GM12878 (cell line): Measurements from ENCODE around the gene GLIPR2. TPM values are rescaled to one million over a fixed set of nuclear protein-coding genes. Genes with fewer than 3 reads are reported as not detected.
"Not testable (repeated sequence)": the region's sequence is repeated elsewhere in the genome, so short reads cannot be mapped to it uniquely, and the experiment has no call there.

Source experiments
- ATAC-seq: fragments of 200-7000 bp; cut with Tn5 transposase; 3 replicates; pipeline ENCODE4 v1.9.1; 2020; ENCODE audit warnings: mild to moderate bottlenecking, moderate library complexity
- BruUV-seq: library from RNA; stranded (reverse); fragments of 400-500 nt; replicated peaks from 2 replicates; lab custom pipeline; 2021; lab: Mats Ljungman, UMichigan
- CTCF ChIA-PET: fragments of 300-600 bp; sonication (Branson Sonifier 250); formaldehyde crosslinking; extraction: SDS; loops from one replicate; lab custom pipeline; 2021; ENCODE audit warnings: inconsistent platforms; lab: Yijun Ruan, JAX
- POLR2A ChIA-PET: fragments of 350-600 bp; formaldehyde crosslinking; extraction: SDS; loops from one replicate; lab custom pipeline; 2021; ENCODE audit warnings: inconsistent platforms; lab: Charles Lee
- RAD21 ChIA-PET: fragments of 300-600 bp; sonication (Branson Sonifier 250); formaldehyde crosslinking; loops from one replicate; lab custom pipeline; 2023; ENCODE audit warnings: antibody characterized with exemption; ENCODE audit not compliant: unreplicated experiment; lab: Charles Lee
- SMC1A ChIA-PET: fragments of 300-600 bp; sonication (Branson Sonifier 250); formaldehyde crosslinking; loops from one replicate; lab custom pipeline; 2023; ENCODE audit not compliant: unreplicated experiment, uncharacterized antibody; lab: Charles Lee
- DNase-seq: peaks from one replicate; pipeline ENCODE4 v3.0.0-alpha.2; 2011; ENCODE audit warnings: low read depth, low spot score
- FAIRE-seq: peaks from 3 replicates; lab custom pipeline; 2011; peaks lifted over from hg19 to GRCh38; lab: Jason Lieb, UNC
- H2AFZ ChIP-seq: 2 replicates; pipeline ENCODE4 v1.6.0; 2011; ENCODE audit warnings: low read depth, low read length, control low read depth; ENCODE audit not compliant: control insufficient read depth
- H3K27ac ChIP-seq: 2 replicates; pipeline ENCODE4 v1.5.1; 2011; ENCODE audit warnings: control low read depth; ENCODE audit not compliant: control insufficient read depth, insufficient read depth
- H3K27me3 ChIP-seq, 2 experiments: replicated peaks in 1 of 2; 2 replicates each; pipeline versions ENCODE4 v1.6.0 to v1.6.1; 2011; ENCODE audit warnings: low read length in 1 of 2; ENCODE audit not compliant: control insufficient read depth in 2 of 2, insufficient read depth in 2 of 2
- H3K36me3 ChIP-seq, 2 experiments: 2 replicates each; pipeline ENCODE4 v1.5.1; 2011; ENCODE audit warnings: low read length in 1 of 2; ENCODE audit not compliant: control insufficient read depth in 2 of 2, insufficient read depth in 2 of 2
- H3K4me1 ChIP-seq: 2 replicates; pipeline ENCODE4 v1.6.1; 2011; ENCODE audit warnings: mild to moderate bottlenecking, low read length, moderate library complexity, mixed read lengths; ENCODE audit not compliant: control insufficient read depth, insufficient read depth
- H3K4me2 ChIP-seq: 2 replicates; pipeline ENCODE4 v1.6.0; 2011; ENCODE audit warnings: control low read depth; ENCODE audit not compliant: control insufficient read depth, insufficient read depth
- H3K4me3 ChIP-seq: fragments of 200-600 bp; sonication (generic); 2 replicates; pipeline ENCODE4 v1.5.1; 2016
- H3K79me2 ChIP-seq: 2 replicates; pipeline ENCODE4 v1.6.0; 2011; ENCODE audit warnings: low read length; ENCODE audit not compliant: control insufficient read depth, insufficient read depth
- H3K9ac ChIP-seq: 2 replicates; pipeline ENCODE4 v1.8.0; 2011; ENCODE audit warnings: low read length, control low read depth, mixed read lengths; ENCODE audit not compliant: control insufficient read depth, insufficient read depth
- H3K9me3 ChIP-seq: replicated peaks from 3 replicates; pipeline ENCODE4 v1.5.1; 2011; ENCODE audit warnings: mild to moderate bottlenecking, low read length; ENCODE audit not compliant: control insufficient read depth, insufficient read depth
- H4K20me1 ChIP-seq: 2 replicates; pipeline ENCODE4 v1.6.0; 2011; ENCODE audit not compliant: control insufficient read depth, insufficient read depth
- EED ChIP-seq: sonication (generic); IDR thresholded peaks from 2 replicates; pipeline ENCODE4 v1.6.1; 2016; ENCODE audit warnings: antibody characterized with exemption, low read depth
- HSF1 ChIP-seq: fragments of 150-350 bp; IDR thresholded peaks from 2 replicates; pipeline ENCODE4 v1.6.1; 2014; ENCODE audit warnings: mild to moderate bottlenecking, low read depth, low read length
- MTA2 ChIP-seq: fragments of 450-650 bp; IDR thresholded peaks from 2 replicates; pipeline ENCODE4 v1.6.1; 2016; ENCODE audit warnings: low read depth, mild to moderate bottlenecking, moderate library complexity
- NR2C1 ChIP-seq: fragments of 450-650 bp; IDR thresholded peaks from 2 replicates; pipeline ENCODE4 v1.6.1; 2017; ENCODE audit warnings: antibody characterized with exemption, mild to moderate bottlenecking, moderate library complexity
- RAD21 ChIP-seq: IDR thresholded peaks from 2 replicates; pipeline ENCODE4 v1.6.1; 2011; ENCODE audit warnings: mild to moderate bottlenecking, low read depth, low read length, moderate library complexity; ENCODE audit not compliant: insufficient read depth
- RCOR1 ChIP-seq: conservative IDR thresholded peaks from 2 replicates; pipeline ENCODE4 v1.6.1; 2012; ENCODE audit warnings: low read depth, low read length, improper control_type of control experiment
- WGBS: methylation state at CpG from one replicate; pipeline ENCODE4 v1.1.6; 2016; ENCODE audit warnings: low lambda C conversion rate; ENCODE audit not compliant: insufficient replicate concordance, insufficient coverage; ENCODE audit errors: missing lambda C conversion rate; 5-methylcytosine and 5-hydroxymethylcytosine counted together
- in situ Hi-C: fragments of 300-500 bp; cut with MboI; formaldehyde crosslinking; loops from 9 replicates; pipeline ENCODE4 v1.14.3; 2018; ENCODE audit warnings: mixed read lengths
- intact Hi-C: fragments of 100-400 bp; cut with micrococcal nuclease; formaldehyde crosslinking; loops from one replicate; pipeline ENCODE4 v1.14.2; 2022; ENCODE audit not compliant: unreplicated experiment
- polyA plus RNA-seq, 11 experiments: library from polyadenylated mRNA; depleted of rRNA in 4 of 11; unstranded in 6 of 11; stranded (reverse) in 5 of 11; fragments of >200 nt; fragmentation: Nextera tagmentation in 4 of 11; fragmentation: Illumina TruSeq in 1 of 11; extraction: Ambion mirVana in 4 of 11; extraction: Trizol in 1 of 11; gene quantifications; 1 replicate in 1 of 11; 2 replicates in 10 of 11; pipeline versions ENCODE4 v1.2.1 to v1.2.3, GENCODE V29; 2011 to 2016; ENCODE audit warnings: inconsistent platforms in 2 of 11, missing spikeins in 2 of 11, low read depth in 1 of 11
- total RNA-seq, 4 experiments: library from RNA; depleted of rRNA in 3 of 4; stranded (reverse); fragments of >200 nt in 3 of 4; fragmentation: Illumina TruSeq in 1 of 4; extraction: Trizol in 1 of 4; gene quantifications; 2 replicates each; pipeline versions ENCODE4 v1.2.1 to v1.2.3, GENCODE V29; 2013 to 2021

GLIPR2 gene
- total and polyA plus RNA-seq, 10 of the 15 experiments (the other 5 are each of a cell fraction or from before 2014, with no cell fraction given) = 0.41 to 3.5 (median 2.2) TPM

- no peak overlapping the region for H3K27ac ChIP-seq
- BruUV-seq = no TSS peak
- WGBS = 62% methylated on average over 4 of the region's 4 CpGs
- H3K9me3 ChIP-seq = no peaks in the 10 kb centered on the region
- H3K9ac ChIP-seq = no peak overlapping the region
- ChIA-PET POLR2A (interaction anchor here (0.6 to 0.7 kb wide), 2 partner anchors 76 to 140 kb away, joined by 5 read pairs; no protein-coding TSS in a partner anchor), CTCF (interaction anchor here (1.0 to 1.3 kb wide), 3 partner anchors 11 to 75 kb away, joined by 3 to 4 read pairs (median 3); no protein-coding TSS in a partner anchor), RAD21 (interaction anchor here (1.2 kb wide), 1 partner anchor 151 kb away, joined by 3 read pairs; no protein-coding TSS in a partner anchor), SMC1A (interaction anchor here (1.1 kb wide), 1 partner anchor 74 kb away, joined by 3 read pairs; no protein-coding TSS in a partner anchor)
- no peak for FAIRE-seq
- no peaks in the 10 kb centered on the region for H3K4me1 ChIP-seq
- ATAC-seq = no peak
- H3K4me2 ChIP-seq = no peak overlapping the region
- H3K36me3 ChIP-seq = no peaks in the 10 kb centered on the region
- no peaks in the 10 kb centered on the region; a peak in 1 of 4 replicates for H3K27me3 ChIP-seq
- DNase-seq = no peak
- H2AFZ ChIP-seq = no peak overlapping the region
- H3K79me2 ChIP-seq = no peaks in the 10 kb centered on the region
- TF ChIP-seq HSF1 = no peak
- TF ChIP-seq MTA2 = no peak
- TF ChIP-seq NR2C1 = no peak
- no peak for TF ChIP-seq EED
- TF ChIP-seq RCOR1 = no peak
- no peak for TF ChIP-seq RAD21
- H3K4me3 ChIP-seq = no peak overlapping the region
- in situ Hi-C loops = no loop called here
- H4K20me1 ChIP-seq = no peaks in the 10 kb centered on the region
- intact Hi-C loops = no loop called here
Measured at GRCh38 chr9:36177571-36177970, 41.0 kb downstream of the GLIPR2 start.

GRCh38 chr9:36180243-36180642 is 43.7 kb downstream of the GLIPR2 start:
- H3K4me3 ChIP-seq, CTCF ChIA-PET, H3K36me3 ChIP-seq, intact Hi-C loops, FAIRE-seq, ATAC-seq, H3K9ac ChIP-seq, BruUV-seq, H4K20me1 ChIP-seq, RAD21 ChIA-PET, H2AFZ ChIP-seq, DNase-seq, H3K27me3 ChIP-seq, H3K27ac ChIP-seq, H3K4me2 ChIP-seq, in situ Hi-C loops, H3K4me1 ChIP-seq, H3K79me2 ChIP-seq, POLR2A ChIA-PET, H3K9me3 ChIP-seq: not testable (repeated sequence)
- WGBS = 45% methylated on average over 6 of the region's 6 CpGs
- SMC1A ChIA-PET = interaction anchor here (0.6 kb wide), 1 partner anchor 56 kb away, joined by 3 read pairs; no protein-coding TSS in a partner anchor
